ENCODE results near the gene SH2B3.
"Not testable (repeated sequence)": the region's sequence is repeated elsewhere in the genome, so short reads cannot be mapped to it uniquely, and the experiment has no call there.

The SH2B3 gene

DNA sequence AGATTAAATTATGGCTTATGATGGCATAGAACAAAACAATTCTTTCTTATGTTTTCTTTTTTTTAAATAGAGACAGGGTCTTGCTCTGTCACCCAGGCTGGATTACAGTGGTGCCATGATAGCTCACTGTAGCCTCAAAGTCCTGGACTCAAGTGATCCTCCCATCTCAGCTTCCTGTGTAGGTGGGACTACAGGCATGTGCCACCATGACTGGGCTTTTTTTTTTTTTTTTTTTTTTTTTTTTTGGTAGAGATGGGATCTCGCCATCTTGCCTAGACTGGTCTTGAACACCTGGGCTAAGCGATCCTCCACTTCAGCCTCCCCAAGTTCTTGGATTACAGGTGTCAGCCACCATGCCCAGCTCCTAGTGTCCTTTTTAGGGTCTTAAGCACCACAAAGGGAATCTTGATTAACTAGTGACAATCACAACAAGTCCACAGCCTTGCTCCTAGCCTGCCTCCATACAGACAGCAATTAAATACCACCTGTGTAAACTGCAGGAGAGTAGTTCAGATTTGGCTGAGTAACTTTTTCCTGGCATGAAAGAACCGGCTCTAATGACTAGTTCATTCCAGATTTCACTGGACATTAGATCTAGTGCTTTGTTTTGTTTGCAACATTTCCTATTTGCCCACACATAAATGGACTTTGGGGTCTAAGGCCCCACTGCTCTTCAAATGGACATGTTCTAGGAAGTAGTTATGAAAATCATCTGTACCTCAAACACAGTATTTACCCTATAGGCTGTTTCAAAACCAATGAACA lies 61.6 kb downstream of the SH2B3 start:
- DNase-seq: no peak

- no peak for DNase-seq
Measured at GRCh38 chr12:111467857-111468241, 62.1 kb downstream of the SH2B3 start.

DNA sequence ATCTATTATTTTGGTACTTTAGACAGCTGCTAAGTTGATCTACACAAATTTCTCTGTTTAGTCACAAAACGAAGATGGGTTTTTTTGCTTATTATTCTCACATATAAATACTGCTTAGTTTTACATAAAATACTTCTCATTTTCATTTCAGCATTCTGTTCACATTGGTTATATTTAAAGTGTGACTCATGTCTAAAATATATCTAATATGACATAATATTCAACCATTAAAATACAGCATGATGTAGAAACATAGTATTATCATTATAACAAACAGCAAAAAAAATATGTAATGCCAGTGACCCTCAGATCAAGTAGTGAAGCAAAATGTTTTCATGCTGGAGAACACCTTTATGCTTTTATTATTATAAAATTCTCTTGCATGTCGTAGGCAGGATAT lies 63.7 kb downstream of the SH2B3 start:
- no peak for DNase-seq

GRCh38 chr12:111471236-111471635 lies 65.5 kb downstream of the SH2B3 start:
- DNase-seq: no peak

DNA sequence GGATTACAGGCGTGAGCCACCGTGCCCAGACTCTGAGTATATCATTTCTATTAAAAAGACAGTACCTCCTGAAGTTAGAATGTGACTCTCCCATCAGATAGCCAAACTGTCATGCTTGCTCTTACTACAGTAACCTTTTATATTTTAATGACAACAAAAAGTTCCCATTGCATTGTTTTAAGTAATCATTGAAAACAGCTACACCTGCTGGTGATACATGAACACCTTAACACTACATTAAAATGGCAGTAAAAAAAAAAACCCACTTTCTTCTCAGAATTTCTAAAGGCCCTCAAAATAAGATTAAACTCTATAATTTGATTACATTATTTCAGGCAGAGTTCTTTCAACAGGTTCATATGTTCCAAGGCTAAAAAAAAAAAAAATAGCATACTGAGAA lies 76.7 kb downstream of the SH2B3 start:
- DNase-seq: no peak

DNA sequence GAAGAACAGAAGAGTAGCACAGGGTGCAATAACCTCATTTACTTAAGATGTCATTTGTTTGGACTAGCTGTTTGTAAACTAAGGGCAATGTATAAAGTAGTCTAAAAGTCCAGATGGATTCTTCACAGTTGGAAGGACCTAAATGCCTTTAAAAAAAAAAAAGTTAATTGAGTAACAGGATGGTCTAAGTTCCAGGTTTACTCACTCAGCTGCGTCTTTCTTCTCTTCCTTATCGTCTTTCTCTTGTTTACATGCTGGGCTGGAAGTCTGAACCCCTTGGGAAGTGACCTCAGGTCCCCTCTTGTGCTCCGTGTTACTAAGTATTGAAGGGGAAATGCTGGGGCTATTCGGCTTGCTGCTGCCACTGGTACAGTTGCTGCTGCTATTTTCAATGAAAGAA lies 82.5 kb downstream of the SH2B3 start:
- DNase-seq: no peak

DNA sequence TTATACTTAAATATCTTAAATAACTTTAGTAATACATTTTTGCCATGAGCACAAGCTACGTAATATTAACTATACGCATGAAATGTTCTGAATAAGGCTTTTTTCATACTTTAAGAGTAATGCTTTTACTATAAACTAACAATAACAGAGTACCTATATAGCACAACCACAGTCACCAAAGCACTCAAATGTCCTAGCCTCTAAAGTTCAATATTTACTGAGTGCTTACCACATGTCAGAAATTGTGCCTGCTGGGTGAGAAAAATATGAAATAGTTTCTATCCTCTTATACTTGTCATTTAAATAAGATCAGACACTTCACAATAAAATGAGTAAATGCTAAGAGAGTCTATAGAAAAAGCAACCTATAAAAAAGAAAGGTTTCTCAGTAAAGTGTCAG lies 83.1 kb downstream of the SH2B3 start:
- DNase-seq: no peak

DNA sequence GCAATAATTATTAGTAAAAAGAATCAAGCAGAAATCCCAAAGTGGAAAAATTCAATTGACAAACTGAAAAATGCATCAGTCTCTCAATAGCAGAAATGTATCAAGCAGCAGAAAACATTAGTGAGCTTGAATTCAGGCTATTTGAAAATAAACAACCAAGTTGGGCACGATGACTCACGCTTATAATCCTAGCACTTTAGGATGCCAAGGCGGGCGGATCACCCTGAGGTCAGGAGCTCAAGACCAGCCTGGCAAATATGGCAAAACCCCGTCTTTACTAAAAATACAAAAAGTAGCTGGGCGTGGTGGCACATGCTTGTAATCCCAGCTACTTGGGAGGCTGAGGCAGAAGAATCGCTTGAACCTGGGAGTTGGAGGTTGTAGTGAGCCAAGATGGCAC lies 87.3 kb downstream of the SH2B3 start:
- DNase-seq: not testable (repeated sequence)

DNA sequence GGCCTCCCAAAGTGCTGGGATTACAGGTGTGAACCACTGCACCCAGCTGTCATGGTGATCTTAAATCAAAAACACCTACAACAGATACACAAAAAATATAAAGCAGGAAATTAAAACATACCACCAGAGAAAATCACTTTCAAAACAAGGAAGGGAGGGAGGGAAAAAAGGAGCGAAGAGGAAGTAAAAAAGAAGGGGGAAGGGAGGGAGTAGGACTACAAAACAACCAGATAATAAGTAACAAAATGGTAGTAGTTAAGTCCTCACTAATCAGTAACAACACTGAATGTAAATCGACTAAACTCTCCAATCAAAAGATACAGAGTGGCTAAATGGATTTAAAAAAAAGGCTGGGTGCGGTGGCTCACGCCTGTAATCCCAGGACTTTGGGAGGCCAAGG lies 89.0 kb downstream of the SH2B3 start:
- DNase-seq: no peak

Measured in stimulated activated CD4-positive, alpha-beta T cell treated with anti-CD3 and anti-CD28 coated beads, Interleukin-1b, Interleukin-23, amount 100 ng/mL, for 48 hours (primary cell).